GM21381 (cell line): ENCODE measurements around the gene CASKIN2.

Experiments used
- ATAC-seq: cut with Tn5 transposase; IDR thresholded peaks from one replicate; pipeline ENCODE4 v1.9.1; 2021; ENCODE audit warnings: mild to moderate bottlenecking, moderate library complexity; ENCODE audit not compliant: unreplicated experiment

CASKIN2 gene

GRCh38 chr17:75507733-75508719 lies 7.3 kb downstream of the CASKIN2 start:
- no peak for ATAC-seq

- no peak for ATAC-seq
Measured at GRCh38 chr17:75506888-75507287, 8.4 kb downstream of the CASKIN2 start.

GRCh38 chr17:75506134-75506533 lies 9.2 kb downstream of the CASKIN2 start:
- no peak for ATAC-seq

- no peak for ATAC-seq
Measured at GRCh38 chr17:75505640-75506039, 9.7 kb downstream of the CASKIN2 start.

- ATAC-seq, result no peak
Measured at GRCh38 chr17:75505152-75505409, 10.3 kb downstream of the CASKIN2 start.

GRCh38 chr17:75504347-75505151 lies 10.8 kb downstream of the CASKIN2 start:
- no peak for ATAC-seq

- ATAC-seq, result no peak
Measured at GRCh38 chr17:75503976-75504346, 11.4 kb downstream of the CASKIN2 start.

- no peak for ATAC-seq
Measured at GRCh38 chr17:75503337-75503950, 11.9 kb downstream of the CASKIN2 start.

GRCh38 chr17:75502721-75503329 lies 12.5 kb downstream of the CASKIN2 start:
- ATAC-seq, result no peak

GRCh38 chr17:75502072-75502720 lies 13.1 kb downstream of the CASKIN2 start:
- ATAC-seq, result no peak

- ATAC-seq, result no peak
Measured at GRCh38 chr17:75501378-75502071, 13.8 kb downstream of the CASKIN2 start.

GRCh38 chr17:75500419-75501216 lies 14.7 kb downstream of the CASKIN2 start:
- ATAC-seq, result no peak

- no peak for ATAC-seq
Measured at GRCh38 chr17:75499313-75500022, 15.9 kb downstream of the CASKIN2 start.

- no peak for ATAC-seq
Measured at GRCh38 chr17:75498726-75499213, 16.6 kb downstream of the CASKIN2 start.

- no peak for ATAC-seq
Measured at GRCh38 chr17:75498039-75498725, 17.2 kb downstream of the CASKIN2 start.

- no peak for ATAC-seq
Measured at GRCh38 chr17:75496005-75496404, 19.3 kb downstream of the CASKIN2 start.

- no peak for ATAC-seq
Measured at GRCh38 chr17:75494326-75494877, 20.9 kb downstream of the CASKIN2 start.
